OCI-LY1 (cell line): ENCODE data around the gene IFT52.

ENCODE experiments used
- CTCF ChIP-seq: fragments of 200-600 bp; sonication (generic), shearing (Covaris generic); IDR thresholded peaks from 2 replicates; pipeline ENCODE4 v1.5.1; 2017; ENCODE audit warnings: mild to moderate bottlenecking, antibody characterized with exemption, low read length, moderate library complexity, mixed read lengths
- EZH2 ChIP-seq: fragments of 200-600 bp; sonication (generic), shearing (Covaris generic); IDR thresholded peaks from 2 replicates; pipeline ENCODE4 v1.8.0; 2017; ENCODE audit warnings: borderline replicate concordance, mixed run types, mild to moderate bottlenecking, antibody characterized with exemption, low read length, moderate library complexity, mixed read lengths

GRCh38 chr20:43568706-43569105, 22.0 kb upstream of the IFT52 start:
- TF ChIP-seq CTCF (no peak), EZH2 (no peak)
